Measurements from ENCODE around the gene WSB2. TPM values are rescaled to one million over a fixed set of nuclear protein-coding genes. Genes with fewer than 3 reads are reported as not detected.

Gene WSB2
- total and polyA plus RNA-seq, 4 donors = 103 to 250 (median 231) TPM

Small RNA genes lying within 50 kb of the gene (small RNA-seq; reads per million reads assigned to genes)
- not detected for gene AC131159.1 (ENCODE audit: low replicate concordance)

Other genes starting within 250 kb of the WSB2 start
- gene KSR2, start 92.2 kb downstream of the WSB2 start, total RNA-seq = 10 to 100 TPM in 1 of 2 donors, 1 to 10 TPM in 1; 2.5 to 10.0 TPM
- 1 to 10 TPM; 5.3 to 5.9 TPM for gene KSR2, start 92.2 kb downstream of the WSB2 start, polyA plus RNA-seq (ENCODE audit: insufficient read length in 2 of 2)
- 10 to 100 TPM; 18.1 to 25.4 TPM for gene RFC5, start 44.5 kb downstream of the WSB2 start, total RNA-seq
- gene RFC5, start 44.5 kb downstream of the WSB2 start, polyA plus RNA-seq (ENCODE audit: insufficient read length in 2 of 2) = 10 to 100 TPM; 25.0 to 30.0 TPM
- 10 to 100 TPM; 15.7 to 22.5 TPM for gene VSIG10, start 42.8 kb upstream of the WSB2 start, total RNA-seq
- gene VSIG10, start 42.8 kb upstream of the WSB2 start, polyA plus RNA-seq (ENCODE audit: insufficient read length in 2 of 2) = 10 to 100 TPM; 15.9 to 20.7 TPM
- 100 to 1,000 TPM; 272 to 322 TPM for gene PEBP1, start 74.9 kb upstream of the WSB2 start, total RNA-seq
- gene PEBP1, start 74.9 kb upstream of the WSB2 start, polyA plus RNA-seq (ENCODE audit: insufficient read length in 2 of 2) = 100 to 1,000 TPM; 478 to 523 TPM